WI38 (cell line): Measurements from ENCODE around the gene AMMECR1L.
"Not testable (repeated sequence)": the region's sequence is repeated elsewhere in the genome, so short reads cannot be mapped to it uniquely, and the experiment has no call there.

Experiments used
- H3K4me3 ChIP-seq: 2 replicates; pipeline ENCODE4 v1.5.1; 2011; ENCODE audit warnings: low read depth, mild to moderate bottlenecking, control low read depth, low read length
- CTCF ChIP-seq: IDR thresholded peaks from 2 replicates; pipeline ENCODE4 v1.5.1; 2012; ENCODE audit warnings: low read depth, mild to moderate bottlenecking, control low read depth, low read length

Gene AMMECR1L

GRCh38 chr2:127829845-127830246 lies 55.9 kb downstream of the AMMECR1L start:
- no peak overlapping the region for H3K4me3 ChIP-seq
- no peak for TF ChIP-seq CTCF

- H3K4me3 ChIP-seq: not testable (repeated sequence)
Measured at GRCh38 chr2:127826708-127827107, 59.0 kb downstream of the AMMECR1L start.

- no peak for TF ChIP-seq CTCF
- no peak overlapping the region for H3K4me3 ChIP-seq
Measured at GRCh38 chr2:127826047-127826446, 59.7 kb downstream of the AMMECR1L start.

- TF ChIP-seq CTCF: no peak
- H3K4me3 ChIP-seq: no peak overlapping the region
Measured at GRCh38 chr2:127820080-127820668, 65.6 kb downstream of the AMMECR1L start.

- TF ChIP-seq CTCF: no peak
Measured at GRCh38 chr2:127818794-127819425, 66.8 kb downstream of the AMMECR1L start.

GRCh38 chr2:127818241-127818640 lies 67.5 kb downstream of the AMMECR1L start:
- H3K4me3 ChIP-seq: no peak overlapping the region
- no peak for TF ChIP-seq CTCF

More at GRCh38 chr2:127818794-127819425, 66.8 kb downstream of the AMMECR1L start:
- H3K4me3 ChIP-seq: no peak overlapping the region

- no peak for TF ChIP-seq CTCF
- H3K4me3 ChIP-seq: no peak overlapping the region
Measured at GRCh38 chr2:127814677-127815076, 71.1 kb downstream of the AMMECR1L start.

- H3K4me3 ChIP-seq: not testable (repeated sequence)
Measured at GRCh38 chr2:127812441-127812840, 73.3 kb downstream of the AMMECR1L start.
